HepG2 (cell line): ENCODE results near the gene ZNF772. TPM values are rescaled to one million over a fixed set of nuclear protein-coding genes. Genes with fewer than 3 reads are reported as not detected.

ENCODE experiments used
- NFE2 ChIP-seq: sonication (generic); formaldehyde crosslinking; IDR thresholded peaks from 2 replicates; pipeline ENCODE4 v1.4.0; 2020; ENCODE audit warnings: missing genetic modification reagents
- PREB ChIP-seq: sonication (generic); formaldehyde crosslinking; IDR thresholded peaks from 2 replicates; pipeline ENCODE4 v1.4.0; 2020; ENCODE audit warnings: missing genetic modification reagents
- REPIN1 ChIP-seq: sonication (generic); formaldehyde crosslinking; IDR thresholded peaks from 2 replicates; pipeline ENCODE4 v1.8.0; 2022; ENCODE audit warnings: missing genetic modification reagents, low read depth, mild to moderate bottlenecking, borderline replicate concordance
- SNAPC4 ChIP-seq: sonication (generic); formaldehyde crosslinking; IDR thresholded peaks from 2 replicates; pipeline ENCODE4 v1.4.0; 2020; ENCODE audit warnings: mild to moderate bottlenecking, missing genetic modification reagents
- TBX2 ChIP-seq: sonication (generic); formaldehyde crosslinking; IDR thresholded peaks from 2 replicates; pipeline ENCODE4 v1.5.0; 2020; ENCODE audit warnings: missing genetic modification reagents, mild to moderate bottlenecking, borderline replicate concordance
- ZBTB37 ChIP-seq: sonication (generic); formaldehyde crosslinking; IDR thresholded peaks from 2 replicates; pipeline ENCODE4 v1.4.0; 2020; ENCODE audit warnings: mild to moderate bottlenecking, missing genetic modification reagents
- ZNF205 ChIP-seq: IDR thresholded peaks from 2 replicates; pipeline ENCODE4 v1.6.1; 2018; ENCODE audit warnings: missing biosample characterization, missing genetic modification reagents
- ZNF282 ChIP-seq: fragments of 450-650 bp; IDR thresholded peaks from 2 replicates; pipeline ENCODE4 v1.6.1; 2018; ENCODE audit not compliant: partially characterized antibody
- ZNF547 ChIP-seq: sonication (generic); formaldehyde crosslinking; IDR thresholded peaks from 2 replicates; pipeline ENCODE4 v1.5.1; 2020; ENCODE audit warnings: mild to moderate bottlenecking, missing genetic modification reagents
- polyA plus RNA-seq, 8 experiments: library from polyadenylated mRNA; depleted of rRNA in 3 of 8; stranded (reverse) in 7 of 8; unstranded in 1 of 8; fragments of >200 nt; fragmentation: Illumina TruSeq in 4 of 8; extraction: Trizol in 4 of 8; gene quantifications; 2 replicates each; pipeline versions ENCODE4 v1.2.1 to v1.2.3, GENCODE V29; 2011 to 2016; ENCODE audit warnings: low read depth in 4 of 8, missing spikeins in 1 of 8, mixed read lengths in 1 of 8; ENCODE audit not compliant: insufficient read depth in 1 of 8
- total RNA-seq, 5 experiments: library from RNA; depleted of rRNA; stranded (reverse); fragments of >200 nt; fragmentation: Illumina TruSeq; extraction: Trizol; gene quantifications; 2 replicates each; pipeline ENCODE4 v1.2.3, GENCODE V29; 2016; ENCODE audit warnings: low read depth in 1 of 5
- TF ChIP-seq, protein P1 (sequence below): sonication (generic); formaldehyde crosslinking; IDR thresholded peaks from 2 replicates; pipeline ENCODE4 v1.4.0; 2020; ENCODE audit warnings: missing genetic modification reagents, mild to moderate bottlenecking, borderline replicate concordance
- TF ChIP-seq, protein P2 (sequence below): IDR thresholded peaks from 2 replicates; pipeline ENCODE4 v1.6.1; 2016; ENCODE audit warnings: mild to moderate bottlenecking
- TF ChIP-seq, protein P3 (sequence below): sonication (generic); formaldehyde crosslinking; conservative IDR thresholded peaks from 2 replicates; pipeline ENCODE4 v1.5.0; 2020; ENCODE audit warnings: missing genetic modification reagents

The ZNF772 gene
- total and polyA plus RNA-seq, 2 of the 13 experiments (the other 11 are each of a cell fraction or from before 2014, with no cell fraction given): 3.1 to 17.2 TPM

GRCh38 chr19:57477191-57478008, at the start of gene ZNF772 (continued):
- TF ChIP-seq PREB (CRISPR knock-in tag) (0 out of 2 replicates have a peak, but pooled peaks have one; percentile 65), REPIN1 (CRISPR knock-in tag) (no peak), ZNF547 (CRISPR knock-in tag) (peak; percentile 30; the same call in 1 of the 2 replicates), ZNF205 (no peak), TBX2 (no peak), NFE2 (CRISPR knock-in tag) (no peak), ZNF282 (no peak), SNAPC4 (CRISPR knock-in tag) (no peak), ZBTB37 (CRISPR knock-in tag) (no peak)
- TF ChIP-seq, protein P1, sequence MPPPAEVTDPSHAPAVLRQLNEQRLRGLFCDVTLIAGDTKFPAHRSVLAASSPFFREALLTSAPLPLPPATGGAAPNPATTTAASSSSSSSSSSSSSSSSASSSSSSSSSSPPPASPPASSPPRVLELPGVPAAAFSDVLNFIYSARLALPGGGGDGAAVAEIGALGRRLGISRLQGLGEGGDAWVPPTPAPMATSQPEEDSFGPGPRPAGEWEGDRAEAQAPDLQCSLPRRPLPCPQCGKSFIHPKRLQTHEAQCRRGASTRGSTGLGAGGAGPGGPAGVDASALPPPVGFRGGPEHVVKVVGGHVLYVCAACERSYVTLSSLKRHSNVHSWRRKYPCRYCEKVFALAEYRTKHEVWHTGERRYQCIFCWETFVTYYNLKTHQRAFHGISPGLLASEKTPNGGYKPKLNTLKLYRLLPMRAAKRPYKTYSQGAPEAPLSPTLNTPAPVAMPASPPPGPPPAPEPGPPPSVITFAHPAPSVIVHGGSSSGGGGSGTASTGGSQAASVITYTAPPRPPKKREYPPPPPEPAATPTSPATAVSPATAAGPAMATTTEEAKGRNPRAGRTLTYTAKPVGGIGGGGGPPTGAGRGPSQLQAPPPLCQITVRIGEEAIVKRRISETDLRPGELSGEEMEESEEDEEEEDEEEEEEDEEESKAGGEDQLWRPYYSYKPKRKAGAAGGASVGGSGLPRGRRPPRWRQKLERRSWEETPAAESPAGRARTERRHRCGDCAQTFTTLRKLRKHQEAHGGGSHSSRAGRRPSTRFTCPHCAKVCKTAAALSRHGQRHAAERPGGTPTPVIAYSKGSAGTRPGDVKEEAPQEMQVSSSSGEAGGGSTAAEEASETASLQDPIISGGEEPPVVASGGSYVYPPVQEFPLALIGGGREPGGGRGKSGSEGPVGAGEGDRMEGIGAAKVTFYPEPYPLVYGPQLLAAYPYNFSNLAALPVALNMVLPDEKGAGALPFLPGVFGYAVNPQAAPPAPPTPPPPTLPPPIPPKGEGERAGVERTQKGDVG (CRISPR knock-in tag): peak; percentile 78; the same call in 1 of the 2 replicates
- TF ChIP-seq, protein P2, sequence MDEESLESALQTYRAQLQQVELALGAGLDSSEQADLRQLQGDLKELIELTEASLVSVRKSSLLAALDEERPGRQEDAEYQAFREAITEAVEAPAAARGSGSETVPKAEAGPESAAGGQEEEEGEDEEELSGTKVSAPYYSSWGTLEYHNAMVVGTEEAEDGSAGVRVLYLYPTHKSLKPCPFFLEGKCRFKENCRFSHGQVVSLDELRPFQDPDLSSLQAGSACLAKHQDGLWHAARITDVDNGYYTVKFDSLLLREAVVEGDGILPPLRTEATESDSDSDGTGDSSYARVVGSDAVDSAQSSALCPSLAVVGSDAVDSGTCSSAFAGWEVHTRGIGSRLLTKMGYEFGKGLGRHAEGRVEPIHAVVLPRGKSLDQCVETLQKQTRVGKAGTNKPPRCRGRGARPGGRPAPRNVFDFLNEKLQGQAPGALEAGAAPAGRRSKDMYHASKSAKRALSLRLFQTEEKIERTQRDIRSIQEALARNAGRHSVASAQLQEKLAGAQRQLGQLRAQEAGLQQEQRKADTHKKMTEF (CRISPR knock-in tag): peak; percentile 77
- TF ChIP-seq, protein P3, sequence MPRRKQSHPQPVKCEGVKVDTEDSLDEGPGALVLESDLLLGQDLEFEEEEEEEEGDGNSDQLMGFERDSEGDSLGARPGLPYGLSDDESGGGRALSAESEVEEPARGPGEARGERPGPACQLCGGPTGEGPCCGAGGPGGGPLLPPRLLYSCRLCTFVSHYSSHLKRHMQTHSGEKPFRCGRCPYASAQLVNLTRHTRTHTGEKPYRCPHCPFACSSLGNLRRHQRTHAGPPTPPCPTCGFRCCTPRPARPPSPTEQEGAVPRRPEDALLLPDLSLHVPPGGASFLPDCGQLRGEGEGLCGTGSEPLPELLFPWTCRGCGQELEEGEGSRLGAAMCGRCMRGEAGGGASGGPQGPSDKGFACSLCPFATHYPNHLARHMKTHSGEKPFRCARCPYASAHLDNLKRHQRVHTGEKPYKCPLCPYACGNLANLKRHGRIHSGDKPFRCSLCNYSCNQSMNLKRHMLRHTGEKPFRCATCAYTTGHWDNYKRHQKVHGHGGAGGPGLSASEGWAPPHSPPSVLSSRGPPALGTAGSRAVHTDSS: no peak
